Measurements from ENCODE around the gene NECTIN3. TPM values are rescaled to one million over a fixed set of nuclear protein-coding genes. Genes with fewer than 3 reads are reported as not detected.
A peak's percentile ranks its signal among the peaks of the same experiment; 100 is the strongest.

NECTIN3 gene
- total and polyA plus RNA-seq, 3 donors from 2014 or later: 84.9 to 119 (median 97.1) TPM

DNA sequence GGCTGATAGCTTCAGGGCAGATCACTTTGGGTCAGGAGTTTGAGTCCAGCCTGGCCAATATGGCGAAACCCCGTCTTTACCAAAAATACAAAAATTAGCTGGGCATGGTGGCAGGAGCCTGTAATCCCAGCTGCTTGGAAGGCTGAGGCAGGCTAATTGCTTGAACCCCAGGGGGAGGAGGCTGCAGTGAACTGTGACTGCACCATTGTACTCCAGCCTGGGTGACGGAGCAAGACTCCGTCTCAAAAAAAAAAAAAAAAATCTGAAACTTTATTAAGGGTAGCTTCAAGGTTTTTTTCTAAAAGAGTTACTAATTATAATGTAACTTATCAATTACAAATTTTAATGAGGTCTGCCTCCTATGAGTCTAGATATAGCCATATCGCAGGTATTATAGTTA lies 5.1 kb downstream of the NECTIN3 start:
- intact Hi-C loops (cut with DNase I; ENCODE audit: low total_unique reads): no loop called here
- Histone ChIP-seq H3K27ac (no peak overlapping the region), H3K4me3 (no peak overlapping the region), H3K27me3 (no peaks in the 10 kb centered on the region), H3K36me3 (ENCODE audit: low read depth, missing control alignments) (no peaks in the 10 kb centered on the region), H3K4me1 (peaks cover 18% of the 10 kb centered on the region), H3K9me3 (no peaks in the 10 kb centered on the region)
- TF ChIP-seq, protein P1, sequence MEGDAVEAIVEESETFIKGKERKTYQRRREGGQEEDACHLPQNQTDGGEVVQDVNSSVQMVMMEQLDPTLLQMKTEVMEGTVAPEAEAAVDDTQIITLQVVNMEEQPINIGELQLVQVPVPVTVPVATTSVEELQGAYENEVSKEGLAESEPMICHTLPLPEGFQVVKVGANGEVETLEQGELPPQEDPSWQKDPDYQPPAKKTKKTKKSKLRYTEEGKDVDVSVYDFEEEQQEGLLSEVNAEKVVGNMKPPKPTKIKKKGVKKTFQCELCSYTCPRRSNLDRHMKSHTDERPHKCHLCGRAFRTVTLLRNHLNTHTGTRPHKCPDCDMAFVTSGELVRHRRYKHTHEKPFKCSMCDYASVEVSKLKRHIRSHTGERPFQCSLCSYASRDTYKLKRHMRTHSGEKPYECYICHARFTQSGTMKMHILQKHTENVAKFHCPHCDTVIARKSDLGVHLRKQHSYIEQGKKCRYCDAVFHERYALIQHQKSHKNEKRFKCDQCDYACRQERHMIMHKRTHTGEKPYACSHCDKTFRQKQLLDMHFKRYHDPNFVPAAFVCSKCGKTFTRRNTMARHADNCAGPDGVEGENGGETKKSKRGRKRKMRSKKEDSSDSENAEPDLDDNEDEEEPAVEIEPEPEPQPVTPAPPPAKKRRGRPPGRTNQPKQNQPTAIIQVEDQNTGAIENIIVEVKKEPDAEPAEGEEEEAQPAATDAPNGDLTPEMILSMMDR (IDR thresholded peaks at IDR 0.05): no peak
- no peak for TF ChIP-seq POLR2A (IDR thresholded peaks at IDR 0.05)
- 80 to 88% methylated on average over 5 of the region's 5 CpGs for WGBS, 2 donors
- no peak for DNase-seq

DNA sequence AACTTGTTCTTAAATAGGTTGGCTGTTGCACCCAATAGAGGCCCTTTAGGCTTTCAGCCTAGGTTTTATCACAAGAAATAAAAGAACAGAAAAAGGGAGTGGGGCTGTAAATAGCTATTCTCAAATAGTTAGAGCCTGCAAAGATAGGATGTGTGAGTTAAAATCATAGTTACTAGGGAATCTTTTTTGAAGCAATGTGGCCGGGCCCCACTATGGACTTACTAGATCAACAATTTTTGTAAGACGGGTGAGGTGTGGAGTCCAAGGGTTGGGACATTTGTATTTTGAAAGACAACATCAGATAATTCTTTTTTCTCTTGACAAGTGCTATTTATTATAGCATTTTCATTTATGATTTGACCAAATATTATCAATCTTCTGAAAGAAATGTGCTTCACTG lies 5.8 kb downstream of the NECTIN3 start:
- Histone ChIP-seq H3K9me3 (no peaks in the 10 kb centered on the region), H3K27me3 (no peaks in the 10 kb centered on the region), H3K36me3 (ENCODE audit: low read depth, missing control alignments) (no peaks in the 10 kb centered on the region), H3K27ac (no peak overlapping the region), H3K4me1 (peaks cover 18% of the 10 kb centered on the region), H3K4me3 (no peak overlapping the region)
- no peak for DNase-seq
- TF ChIP-seq POLR2A (IDR thresholded peaks at IDR 0.05): no peak
- TF ChIP-seq, protein P1 (IDR thresholded peaks at IDR 0.05): no peak
- WGBS, 2 donors: 90 to 100% methylated on average over 2 of the region's 2 CpGs
- intact Hi-C loops (cut with DNase I; ENCODE audit: low total_unique reads): no loop called here

DNA sequence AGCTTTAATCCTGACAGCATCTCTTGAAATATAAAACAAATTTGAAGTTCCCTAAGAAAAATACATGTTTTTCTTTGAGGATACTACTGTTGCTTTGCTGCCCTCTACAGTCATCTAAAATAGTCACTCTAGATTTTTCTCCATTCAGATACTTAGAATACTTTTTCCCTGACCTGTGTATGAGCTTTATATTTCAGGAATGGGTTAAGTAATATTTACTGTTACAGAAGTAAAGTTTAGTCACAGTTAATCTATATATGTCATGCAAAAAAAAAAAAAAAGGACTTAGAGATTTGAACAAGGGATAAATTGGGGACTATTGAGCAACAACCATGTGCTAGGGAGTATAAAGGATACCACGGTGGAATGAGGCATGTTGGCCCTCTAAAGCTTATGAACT lies 8.8 kb downstream of the NECTIN3 start:
- Histone ChIP-seq H3K4me3 (no peak overlapping the region), H3K4me1 (peaks cover 2% of the 10 kb centered on the region), H3K27ac (no peak overlapping the region), H3K9me3 (no peaks in the 10 kb centered on the region), H3K27me3 (no peaks in the 10 kb centered on the region), H3K36me3 (ENCODE audit: low read depth, missing control alignments) (no peaks in the 10 kb centered on the region)
- intact Hi-C loops (cut with DNase I; ENCODE audit: low total_unique reads): no loop called here
- 48 to 50% methylated on average over 1 of the region's 1 CpG for WGBS, 2 donors
- TF ChIP-seq, protein P1 (IDR thresholded peaks at IDR 0.05): peak in 1 of 3 experiments; percentile 54
- TF ChIP-seq POLR2A (IDR thresholded peaks at IDR 0.05): no peak
- no peak for DNase-seq

DNA sequence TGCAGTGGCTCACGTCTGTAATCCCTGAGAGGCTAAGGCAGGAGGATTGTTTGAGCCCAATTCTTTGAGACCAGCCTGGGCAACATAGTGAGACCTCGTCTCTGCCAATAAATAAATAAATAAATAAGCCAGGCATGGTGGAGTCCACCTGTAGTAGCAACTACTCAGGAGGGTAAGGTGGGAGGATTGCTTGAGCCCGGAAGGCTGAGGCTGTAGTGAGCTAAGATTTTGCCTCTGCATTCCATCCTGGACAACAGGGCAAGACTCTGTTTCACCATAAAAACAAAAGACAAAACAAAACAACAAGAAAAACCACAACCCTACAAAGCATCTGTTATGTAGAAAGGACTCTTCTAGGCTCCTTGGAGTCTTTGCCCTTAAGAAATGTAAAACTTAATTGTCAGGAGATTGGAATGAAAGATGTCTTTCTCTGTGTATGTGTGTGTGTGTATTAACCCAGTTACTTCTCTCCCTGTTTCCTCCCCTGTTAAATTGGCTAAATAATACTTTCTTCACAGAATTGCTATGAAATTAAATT lies 9.5 kb downstream of the NECTIN3 start:
- Histone ChIP-seq H3K36me3 (ENCODE audit: low read depth, missing control alignments) (no peaks in the 10 kb centered on the region), H3K4me1 (peaks cover 2% of the 10 kb centered on the region), H3K27ac (no peak overlapping the region), H3K4me3 (no peak overlapping the region), H3K27me3 (no peaks in the 10 kb centered on the region), H3K9me3 (no peaks in the 10 kb centered on the region)
- TF ChIP-seq POLR2A (IDR thresholded peaks at IDR 0.05): no peak
- TF ChIP-seq, protein P1 (IDR thresholded peaks at IDR 0.05): no peak
- 72 to 75% methylated on average over 3 of the region's 3 CpGs for WGBS, 2 donors
- no peak for DNase-seq
- intact Hi-C loops (cut with DNase I; ENCODE audit: low total_unique reads): no loop called here

DNA sequence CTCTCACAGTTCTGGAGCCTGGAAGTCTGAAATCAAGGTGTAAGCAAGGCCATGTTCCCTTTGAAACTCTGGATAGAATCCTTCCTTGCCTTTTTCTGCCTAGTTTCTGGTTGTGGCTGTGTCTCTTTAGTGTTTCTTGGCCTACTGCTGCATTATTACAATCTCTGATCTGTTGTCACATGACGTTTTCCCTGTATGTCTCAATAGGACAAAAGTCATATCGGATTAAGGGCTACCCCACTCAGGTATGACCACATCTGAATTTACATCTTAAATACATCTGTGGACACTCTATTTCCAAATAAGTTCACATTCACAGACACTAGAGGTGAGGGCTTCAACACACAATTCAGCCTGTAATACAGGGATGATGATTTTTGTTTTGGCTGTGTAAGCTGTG lies 13.3 kb downstream of the NECTIN3 start:
- intact Hi-C loops (cut with DNase I; ENCODE audit: low total_unique reads): no loop called here
- Histone ChIP-seq H3K9me3 (no peaks in the 10 kb centered on the region), H3K36me3 (ENCODE audit: low read depth, missing control alignments) (no peaks in the 10 kb centered on the region), H3K27ac (no peak overlapping the region), H3K4me1 (peaks cover 2% of the 10 kb centered on the region), H3K4me3 (no peak overlapping the region), H3K27me3 (no peaks in the 10 kb centered on the region)
- TF ChIP-seq, protein P1 (IDR thresholded peaks at IDR 0.05): no peak
- no peak for TF ChIP-seq POLR2A (IDR thresholded peaks at IDR 0.05)
- WGBS, 2 donors: 81 to 84% methylated on average over 2 of the region's 2 CpGs
- DNase-seq: no peak

Measured in testis (tissue), 3 donors.